NCI-H2171 treated with DMSO at 0.1 percent for 48 hours (cell line): ENCODE data around the gene TARS2.

Experiments used
- DNase-seq: peaks from one replicate; lab custom pipeline; 2025; lab: John Stamatoyannopoulos, UW

The TARS2 gene

GRCh38 chr1:150508982-150509381, 21.8 kb downstream of the TARS2 start:
- no peak for DNase-seq

DNA sequence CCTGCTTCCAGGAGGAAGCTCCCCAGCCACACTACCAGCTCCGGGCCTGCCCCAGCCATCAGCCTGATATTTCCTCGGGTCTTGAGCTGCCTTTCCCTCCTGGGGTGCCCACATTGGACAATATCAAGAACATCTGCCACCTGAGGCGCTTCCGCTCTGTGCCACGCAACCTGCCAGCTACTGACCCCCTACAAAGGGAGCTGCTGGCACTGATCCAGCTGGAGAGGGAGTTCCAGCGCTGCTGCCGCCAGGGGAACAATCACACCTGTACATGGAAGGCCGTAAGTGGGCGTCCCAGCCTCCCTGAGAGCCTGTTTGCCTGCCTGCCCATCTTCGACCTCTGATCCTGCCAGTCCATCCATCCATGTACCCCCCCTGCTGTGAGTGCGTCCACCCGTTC, 24.3 kb downstream of the TARS2 start:
- peak; percentile 23 for DNase-seq

GRCh38 chr1:150511985-150512660, 24.9 kb downstream of the TARS2 start:
- no peak for DNase-seq

DNA sequence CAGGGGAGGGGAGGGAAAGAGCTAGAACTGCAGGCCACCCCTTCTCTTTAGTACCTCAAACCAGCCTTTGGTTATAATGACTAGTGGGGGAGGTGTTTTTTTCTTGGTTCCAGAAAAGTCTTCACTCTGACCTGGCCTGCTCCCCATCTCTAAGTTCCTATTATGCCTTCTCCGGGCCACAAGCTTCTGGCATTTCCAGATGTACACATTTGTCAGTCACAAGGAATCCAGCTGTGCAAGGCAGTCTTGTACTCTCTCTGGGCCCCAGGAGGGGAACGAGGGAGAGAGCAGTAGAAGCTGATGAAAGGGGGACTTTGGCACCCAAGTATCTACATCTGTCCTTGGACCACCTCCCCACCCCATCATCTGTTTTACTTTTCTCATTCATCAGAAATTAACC, 25.6 kb downstream of the TARS2 start:
- DNase-seq: no peak

- DNase-seq: peak; percentile 56
Observed at GRCh38 chr1:150513351-150513791, 26.2 kb downstream of the TARS2 start.

- no peak for DNase-seq
Observed at GRCh38 chr1:150514260-150514659, 27.0 kb downstream of the TARS2 start.

DNA sequence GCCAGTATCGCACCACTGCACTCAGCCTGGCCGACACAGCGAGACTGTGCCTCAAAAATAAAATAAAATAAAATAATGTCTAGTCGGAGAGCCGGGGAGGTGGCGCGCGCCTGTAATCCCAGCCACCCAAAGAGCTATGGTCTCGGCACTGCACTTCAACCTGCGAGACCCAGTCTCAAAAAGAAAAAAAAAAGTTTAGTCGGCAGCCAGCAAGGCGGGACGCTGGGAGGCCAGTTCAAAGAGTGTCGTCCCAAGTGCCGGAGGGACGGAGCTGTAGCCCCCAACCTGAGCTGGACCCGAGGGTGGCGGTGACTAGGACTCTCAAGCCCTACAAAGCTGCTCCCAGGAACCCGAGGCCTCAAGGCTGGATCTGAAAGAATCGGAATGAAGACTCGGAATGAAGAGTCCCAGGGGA, 27.7 kb downstream of the TARS2 start:
- no peak for DNase-seq

DNA sequence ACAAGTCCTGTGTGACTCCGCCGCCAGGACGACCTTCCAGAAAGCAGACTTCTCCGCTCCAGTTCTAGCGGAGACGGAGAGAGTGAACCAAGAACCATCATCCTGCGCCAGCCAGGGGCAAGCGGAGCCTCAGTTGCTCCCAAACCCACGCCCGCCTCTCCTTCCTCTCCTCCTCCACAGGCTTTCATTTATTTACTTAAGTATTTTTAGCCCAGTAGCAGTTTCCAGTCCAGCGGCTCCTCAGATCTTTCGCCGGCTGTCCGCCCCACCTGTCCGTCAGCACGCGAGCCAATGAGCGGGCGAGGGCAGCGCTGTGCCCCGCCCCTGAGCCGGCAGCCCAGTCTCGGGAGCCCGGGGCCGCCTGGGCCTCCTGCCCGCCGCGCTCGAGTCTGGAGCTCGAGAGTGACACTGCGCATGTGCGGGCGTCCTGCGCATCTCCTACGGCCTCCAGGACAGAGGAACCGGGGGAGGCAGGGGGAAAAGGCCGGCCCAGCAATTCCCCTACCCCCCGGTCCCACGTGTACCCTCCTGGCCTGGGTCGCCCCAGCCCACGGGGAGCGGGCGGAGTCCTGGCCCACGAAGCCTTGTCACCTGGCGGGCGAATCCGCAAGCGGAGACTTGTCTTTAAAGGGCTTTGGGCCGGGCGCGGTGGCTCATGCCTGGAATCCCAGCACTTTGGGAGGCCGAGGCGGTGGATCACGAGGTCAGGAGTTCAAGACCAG, 28.3 kb downstream of the TARS2 start, which contains the start of gene FALEC:
Gene FALEC, plus strand, starts transcription at position 425 of the 722 bp plus-strand sequence.
- peak; percentile 95 for DNase-seq

DNA sequence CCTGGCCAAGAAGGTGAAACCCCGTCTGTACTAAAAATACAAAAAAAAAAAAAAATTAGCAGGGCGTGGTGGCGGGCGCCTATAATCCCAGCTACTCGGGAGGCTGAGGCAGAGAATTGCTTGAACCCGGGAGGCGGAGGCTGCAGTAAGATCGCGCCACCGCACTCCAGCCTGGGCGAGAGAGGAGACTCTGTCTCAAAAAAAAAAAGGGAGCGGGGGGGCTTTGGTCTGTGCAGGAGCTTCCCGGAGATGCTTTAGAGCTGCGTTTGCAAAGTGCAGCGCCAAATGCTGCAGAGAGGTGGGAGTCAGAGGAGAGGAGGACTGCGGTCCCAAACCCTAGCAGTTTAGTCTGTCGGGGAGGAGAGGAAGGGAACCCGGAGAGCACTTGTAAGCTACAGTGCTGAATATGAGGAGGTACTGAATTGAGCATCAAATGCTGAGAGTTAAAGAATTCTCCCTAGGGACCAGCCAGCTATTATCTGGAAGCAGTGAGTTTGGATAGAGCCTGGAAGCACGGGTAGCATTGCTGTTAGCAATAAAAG, 28.9 kb downstream of the TARS2 start:
- peak; percentile 66 for DNase-seq

- DNase-seq: no peak
Observed at GRCh38 chr1:150516616-150517015, 29.4 kb downstream of the TARS2 start.

DNA sequence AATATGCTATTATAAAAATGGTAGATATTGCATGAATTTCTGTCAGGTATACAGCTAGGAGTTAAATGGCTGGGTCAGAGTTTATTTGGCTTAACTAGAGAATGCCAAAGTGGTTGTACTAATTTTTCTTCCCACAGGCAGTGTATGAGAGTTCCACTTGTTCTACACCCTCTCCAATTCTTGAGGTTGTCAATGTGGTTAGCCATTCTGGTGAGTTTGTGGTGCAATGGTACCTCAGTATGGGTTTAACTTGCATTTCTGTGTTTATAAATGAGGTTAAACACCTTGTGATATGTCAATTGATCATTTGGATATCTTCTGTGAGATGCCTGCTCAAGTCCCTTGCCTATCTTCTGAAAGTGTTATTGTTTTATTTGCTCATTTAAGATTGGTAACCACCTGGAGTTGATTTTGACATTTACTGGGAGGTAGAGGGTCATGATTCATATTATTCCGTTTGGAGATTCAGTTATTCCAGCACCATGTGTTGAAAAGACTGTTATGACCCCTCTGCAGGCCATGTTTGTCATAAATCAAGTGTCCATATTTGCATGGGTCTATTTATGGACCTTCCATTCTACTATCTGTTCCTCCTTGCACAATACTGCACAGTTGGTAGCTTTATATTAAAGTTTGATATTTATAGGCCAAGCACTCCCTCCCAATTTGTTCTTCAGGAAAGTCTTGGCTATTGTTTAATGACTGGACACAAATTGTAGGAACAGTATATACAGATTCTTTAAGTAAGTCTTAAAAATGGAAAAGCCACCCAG, 34.2 kb downstream of the TARS2 start:
- no peak for DNase-seq

- no peak for DNase-seq
Observed at GRCh38 chr1:150525348-150525747, 38.1 kb downstream of the TARS2 start.

DNA sequence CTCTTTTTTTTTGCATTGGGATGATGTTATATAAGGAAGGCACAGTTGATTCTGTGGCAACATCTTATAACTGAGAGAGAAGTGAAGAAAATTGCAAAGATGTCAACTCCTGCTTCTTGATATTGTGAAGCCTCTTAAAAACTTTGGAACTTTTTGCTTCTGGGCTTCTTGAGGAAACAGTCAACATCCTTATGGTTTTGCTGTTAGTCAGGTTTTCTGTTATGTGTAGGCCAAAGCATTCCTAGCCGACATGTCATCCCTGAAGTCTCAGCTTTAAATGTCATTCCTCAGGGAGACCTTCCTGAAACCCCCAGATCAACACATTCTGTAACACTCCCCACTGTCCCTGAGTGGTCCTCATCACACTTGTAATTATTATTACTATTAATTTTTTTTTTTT, 41.0 kb downstream of the TARS2 start:
- no peak for DNase-seq

DNA sequence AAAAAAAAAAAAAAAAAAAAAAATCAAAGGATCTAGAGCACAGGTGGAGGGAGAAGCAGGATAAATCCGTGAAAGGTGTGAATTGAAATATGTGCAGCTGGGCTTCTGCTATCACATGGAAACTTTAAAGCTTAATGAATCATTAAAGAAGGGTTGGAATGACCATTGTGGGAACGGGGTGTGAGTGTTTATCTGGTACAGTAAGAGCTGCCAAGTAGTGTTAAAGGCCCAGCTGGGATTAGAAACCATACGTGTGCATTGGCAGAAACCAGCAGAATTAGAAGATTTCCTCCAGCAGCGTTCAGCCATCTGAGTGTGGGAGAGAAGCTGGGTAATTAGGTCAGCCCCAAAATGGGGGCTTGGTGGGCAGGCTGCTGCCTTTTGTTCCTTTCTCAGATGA, 41.8 kb downstream of the TARS2 start:
- no peak for DNase-seq

- peak; percentile 79 for DNase-seq
Observed at GRCh38 chr1:150530491-150531159, 43.4 kb downstream of the TARS2 start.

DNA sequence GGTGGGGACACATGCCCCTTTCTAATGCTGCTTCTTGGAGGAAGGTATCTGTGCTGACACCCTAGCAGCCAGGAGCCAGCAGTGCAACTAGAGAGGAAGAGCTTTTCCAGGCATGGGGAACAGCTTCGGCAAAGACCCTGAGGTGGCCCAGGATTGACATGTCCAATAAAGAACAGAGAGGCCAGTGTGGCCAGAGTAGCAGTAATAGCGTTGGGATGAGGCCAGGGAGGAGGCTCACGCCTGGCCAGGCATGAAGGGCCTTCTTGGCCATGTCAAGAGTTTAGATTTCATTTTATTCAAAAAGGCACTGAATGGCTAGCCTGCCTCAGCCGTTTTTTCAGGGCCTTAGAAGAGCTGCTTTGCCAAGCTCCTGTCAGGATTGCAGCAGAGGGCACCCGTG, 45.6 kb downstream of the TARS2 start:
- no peak for DNase-seq

DNA sequence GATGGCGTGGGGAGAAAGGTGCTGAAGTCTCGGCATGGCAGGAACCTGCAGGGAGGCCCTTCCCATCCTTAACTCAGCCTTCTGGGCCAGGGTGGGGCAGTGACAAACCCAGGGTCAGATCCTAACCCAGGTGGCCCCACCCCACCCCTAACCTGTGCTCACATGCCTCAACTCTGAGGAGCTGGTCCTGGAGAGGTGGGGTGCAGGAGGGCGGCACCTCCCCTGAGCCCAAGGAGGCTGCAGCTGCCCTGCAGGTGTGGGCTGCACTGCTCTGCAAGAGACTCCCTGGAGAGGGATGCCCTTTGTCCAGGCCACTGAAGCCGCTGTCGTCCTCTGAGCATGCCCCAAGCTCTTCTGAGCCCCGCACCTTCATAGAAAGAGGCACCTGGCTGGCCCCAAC, 46.8 kb downstream of the TARS2 start:
- no peak for DNase-seq

DNA sequence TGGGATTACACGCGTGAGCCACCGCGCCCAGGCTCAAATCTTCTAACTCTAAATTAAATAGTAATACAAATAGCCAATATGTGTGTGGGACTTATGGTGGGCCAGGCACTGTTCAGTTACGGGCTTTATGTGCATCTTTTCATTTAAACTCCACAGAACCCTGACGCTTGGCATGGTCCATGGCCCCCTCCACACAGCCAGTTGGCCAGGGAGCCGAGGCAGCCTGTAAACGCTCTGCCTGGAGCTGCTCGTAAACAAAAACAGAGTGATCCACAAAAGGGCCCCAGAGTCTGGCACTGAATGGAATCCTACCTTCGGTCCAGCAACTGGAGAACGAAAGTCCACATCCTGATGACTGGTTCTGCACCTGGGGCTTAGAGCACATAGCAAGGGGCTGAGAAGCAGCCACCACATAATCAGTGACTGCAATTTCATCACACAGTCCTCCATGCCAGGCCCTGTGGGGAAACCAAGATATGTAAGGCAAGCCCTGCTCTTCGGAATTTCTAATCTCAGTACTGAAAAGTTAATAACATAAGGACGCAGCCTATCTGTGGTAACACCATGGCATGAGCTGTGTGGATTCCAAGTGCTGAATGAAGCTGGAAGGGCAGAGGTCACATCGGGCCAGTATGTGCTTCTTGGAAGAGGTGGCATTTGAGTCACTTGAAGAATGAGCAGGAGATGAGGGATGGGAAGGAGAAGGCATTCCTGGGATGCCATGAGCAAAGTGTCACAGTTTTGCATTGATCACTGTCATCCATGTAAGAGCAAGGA, 48.5 kb downstream of the TARS2 start:
- DNase-seq: no peak

GRCh38 chr1:150536836-150537731, 49.9 kb downstream of the TARS2 start:
- no peak for DNase-seq
